DOHH2 (cell line): ENCODE results near the gene PAPPA.

ENCODE experiments used
- H3F3A ChIP-seq: fragments of 200-600 bp; sonication (generic), shearing (Covaris generic); 2 replicates; pipeline ENCODE4 v1.6.0; 2016; ENCODE audit warnings: antibody characterized with exemption, mild to moderate bottlenecking; ENCODE audit not compliant: control insufficient read depth, insufficient read depth
- H3K27ac ChIP-seq: fragments of 200-600 bp; sonication (generic); 2 replicates; pipeline ENCODE4 v1.5.1; 2014; ENCODE audit warnings: low read depth, mild to moderate bottlenecking, low read length, moderate library complexity
- H3K27me3 ChIP-seq: fragments of 200-600 bp; sonication (generic); 2 replicates; pipeline ENCODE4 v1.6.1; 2014; ENCODE audit warnings: mild to moderate bottlenecking, low read length, mixed read lengths; ENCODE audit not compliant: control insufficient read depth
- H3K36me3 ChIP-seq: fragments of 200-600 bp; sonication (generic); 2 replicates; pipeline ENCODE4 v1.6.1; 2014; ENCODE audit warnings: mild to moderate bottlenecking, low read length, moderate library complexity, mixed read lengths; ENCODE audit not compliant: control insufficient read depth
- H3K4me1 ChIP-seq: fragments of 200-600 bp; sonication (generic); 2 replicates; pipeline ENCODE4 v1.6.1; 2014; ENCODE audit warnings: mild to moderate bottlenecking, low read length, mixed read lengths; ENCODE audit not compliant: control insufficient read depth
- H3K4me2 ChIP-seq: fragments of 200-600 bp; sonication (generic); 2 replicates; pipeline ENCODE4 v1.6.0; 2014; ENCODE audit warnings: mild to moderate bottlenecking, low read length, moderate library complexity
- H3K4me3 ChIP-seq: fragments of 200-600 bp; sonication (generic); 2 replicates; pipeline ENCODE4 v1.5.1; 2014; ENCODE audit warnings: mild to moderate bottlenecking, low read length, mixed read lengths
- H3K79me2 ChIP-seq: fragments of 200-600 bp; sonication (generic); 2 replicates; pipeline ENCODE4 v1.6.1; 2014; ENCODE audit warnings: mild to moderate bottlenecking, low read length, mixed read lengths; ENCODE audit not compliant: control insufficient read depth
- H3K9me2 ChIP-seq: fragments of 200-600 bp; sonication (generic); replicated peaks from 2 replicates; pipeline ENCODE4 v1.6.1; 2014; ENCODE audit warnings: mild to moderate bottlenecking, low read length, mixed read lengths; ENCODE audit not compliant: control insufficient read depth
- H3K9me3 ChIP-seq: fragments of 200-600 bp; sonication (generic); 2 replicates; pipeline ENCODE4 v1.6.1; 2014; ENCODE audit warnings: antibody characterized with exemption, low read length, mixed read lengths; ENCODE audit not compliant: control insufficient read depth, insufficient read depth
- H4K20me1 ChIP-seq: fragments of 200-600 bp; sonication (generic); 2 replicates; pipeline ENCODE4 v1.6.0; 2014; ENCODE audit warnings: low read depth, mild to moderate bottlenecking, antibody characterized with exemption, low read length, moderate library complexity; ENCODE audit not compliant: control insufficient read depth, insufficient read depth
- EZH2phosphoT487 ChIP-seq: fragments of 200-600 bp; sonication (generic); IDR thresholded peaks from 2 replicates; pipeline ENCODE4 v1.6.1; 2017; ENCODE audit warnings: borderline replicate concordance, mild to moderate bottlenecking, antibody characterized with exemption, low read length, moderate library complexity, mixed read lengths
- TF ChIP-seq, protein P1 (sequence below): fragments of 200-600 bp; sonication (generic); IDR thresholded peaks from one replicate; pipeline ENCODE4 v1.5.1; 2014; ENCODE audit warnings: antibody characterized with exemption, mild to moderate bottlenecking, low read depth, low read length; ENCODE audit not compliant: poor library complexity, severe bottlenecking

Gene PAPPA

DNA sequence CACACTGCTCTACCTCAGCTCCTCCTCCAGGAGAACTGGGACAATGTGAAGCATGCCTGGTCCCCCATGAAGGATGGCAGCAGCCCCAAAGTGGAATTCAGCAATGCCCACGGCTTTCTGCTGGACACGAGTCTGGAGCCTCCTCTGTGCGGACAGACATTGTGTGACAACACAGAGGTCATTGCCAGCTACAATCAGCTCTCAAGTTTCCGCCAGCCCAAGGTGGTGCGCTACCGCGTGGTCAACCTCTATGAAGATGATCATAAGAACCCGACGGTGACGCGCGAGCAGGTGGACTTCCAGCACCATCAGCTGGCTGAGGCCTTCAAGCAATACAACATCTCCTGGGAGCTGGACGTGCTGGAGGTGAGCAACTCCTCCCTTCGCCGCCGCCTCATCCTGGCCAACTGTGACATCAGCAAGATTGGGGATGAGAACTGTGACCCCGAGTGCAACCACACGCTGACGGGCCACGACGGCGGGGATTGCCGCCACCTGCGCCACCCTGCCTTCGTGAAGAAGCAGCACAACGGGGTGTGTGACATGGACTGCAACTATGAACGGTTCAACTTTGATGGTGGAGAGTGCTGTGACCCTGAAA, 34.1 kb downstream of the PAPPA start:
- no peaks in the 10 kb centered on the region for H3K36me3 ChIP-seq
- no peak overlapping the region for H3K4me3 ChIP-seq
- no peaks in the 10 kb centered on the region for H4K20me1 ChIP-seq
- H3K27ac ChIP-seq: no peak overlapping the region
- H3F3A ChIP-seq: no peaks in the 10 kb centered on the region
- no peaks in the 10 kb centered on the region for H3K27me3 ChIP-seq
- H3K9me3 ChIP-seq: no peaks in the 10 kb centered on the region
- no peaks in the 10 kb centered on the region for H3K9me2 ChIP-seq
- H3K4me1 ChIP-seq: no peaks in the 10 kb centered on the region
- H3K4me2 ChIP-seq: no peak overlapping the region
- H3K79me2 ChIP-seq: no peaks in the 10 kb centered on the region
- no peak for TF ChIP-seq EZH2phosphoT487
- TF ChIP-seq, protein P1, sequence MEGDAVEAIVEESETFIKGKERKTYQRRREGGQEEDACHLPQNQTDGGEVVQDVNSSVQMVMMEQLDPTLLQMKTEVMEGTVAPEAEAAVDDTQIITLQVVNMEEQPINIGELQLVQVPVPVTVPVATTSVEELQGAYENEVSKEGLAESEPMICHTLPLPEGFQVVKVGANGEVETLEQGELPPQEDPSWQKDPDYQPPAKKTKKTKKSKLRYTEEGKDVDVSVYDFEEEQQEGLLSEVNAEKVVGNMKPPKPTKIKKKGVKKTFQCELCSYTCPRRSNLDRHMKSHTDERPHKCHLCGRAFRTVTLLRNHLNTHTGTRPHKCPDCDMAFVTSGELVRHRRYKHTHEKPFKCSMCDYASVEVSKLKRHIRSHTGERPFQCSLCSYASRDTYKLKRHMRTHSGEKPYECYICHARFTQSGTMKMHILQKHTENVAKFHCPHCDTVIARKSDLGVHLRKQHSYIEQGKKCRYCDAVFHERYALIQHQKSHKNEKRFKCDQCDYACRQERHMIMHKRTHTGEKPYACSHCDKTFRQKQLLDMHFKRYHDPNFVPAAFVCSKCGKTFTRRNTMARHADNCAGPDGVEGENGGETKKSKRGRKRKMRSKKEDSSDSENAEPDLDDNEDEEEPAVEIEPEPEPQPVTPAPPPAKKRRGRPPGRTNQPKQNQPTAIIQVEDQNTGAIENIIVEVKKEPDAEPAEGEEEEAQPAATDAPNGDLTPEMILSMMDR: no peak

DNA sequence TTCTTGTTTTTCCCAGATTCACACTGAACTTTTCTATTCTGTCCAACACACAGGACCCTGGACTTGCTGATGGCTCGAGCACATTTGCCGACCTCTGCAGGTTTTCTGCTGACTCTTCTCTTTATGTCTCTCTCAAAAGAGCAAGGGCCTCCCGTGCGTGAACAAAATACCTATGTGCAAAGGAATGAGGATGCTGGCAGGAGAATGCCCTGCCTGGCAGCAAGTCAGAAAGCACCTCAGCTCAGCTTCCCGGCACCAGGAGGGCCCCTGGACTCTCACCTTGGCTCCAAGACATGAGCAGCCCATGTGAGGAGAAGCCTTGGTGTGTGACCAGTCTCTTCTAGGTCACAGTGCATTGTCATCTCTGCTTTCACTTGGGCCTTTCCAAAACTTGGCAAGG, 36.1 kb downstream of the PAPPA start:
- Histone ChIP-seq H3K4me2 (no peak overlapping the region), H3K9me3 (no peaks in the 10 kb centered on the region), H3K27me3 (no peaks in the 10 kb centered on the region), H4K20me1 (no peaks in the 10 kb centered on the region), H3F3A (no peaks in the 10 kb centered on the region), H3K4me3 (no peak overlapping the region), H3K79me2 (no peaks in the 10 kb centered on the region), H3K27ac (no peak overlapping the region), H3K9me2 (no peaks in the 10 kb centered on the region), H3K4me1 (no peaks in the 10 kb centered on the region), H3K36me3 (no peaks in the 10 kb centered on the region)
- no peak for TF ChIP-seq EZH2phosphoT487
- TF ChIP-seq, protein P1: no peak

DNA sequence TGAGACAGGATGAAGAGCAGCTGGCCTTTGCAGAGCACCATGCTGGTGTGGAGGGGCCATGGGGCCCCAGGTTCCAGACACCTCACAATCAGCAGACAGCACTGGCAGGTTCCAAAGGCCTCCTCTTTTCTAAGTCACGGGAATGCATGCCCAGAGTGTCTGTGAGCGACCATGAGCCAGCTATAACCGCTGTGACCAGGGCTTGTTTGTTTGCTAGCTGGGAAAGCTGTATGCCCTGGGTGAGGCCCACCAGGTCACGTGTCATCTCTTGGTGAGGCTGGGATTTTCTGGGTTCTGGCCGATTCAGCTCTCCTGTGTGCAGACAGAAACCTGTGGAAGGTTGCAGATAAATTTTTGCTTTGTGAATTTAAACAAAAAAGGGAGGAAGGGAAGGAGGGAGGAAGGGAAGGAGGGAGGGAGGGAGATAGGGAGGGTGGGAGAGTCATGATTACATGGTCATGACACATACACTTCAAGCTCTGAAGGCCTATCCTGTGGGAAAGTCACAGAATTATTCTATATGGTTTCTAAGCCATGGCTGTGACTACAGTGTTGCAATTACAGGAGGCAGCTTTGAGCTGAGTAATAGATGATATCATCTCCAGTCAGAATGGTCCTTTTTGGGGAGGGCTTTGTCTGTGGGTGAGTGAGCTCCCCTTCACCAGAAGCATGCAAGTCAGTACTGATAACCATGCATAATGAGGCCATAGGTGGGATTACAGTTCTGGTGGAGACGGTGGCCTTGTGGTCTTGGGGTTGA, 37.2 kb downstream of the PAPPA start:
- Histone ChIP-seq H3K4me2 (no peak overlapping the region), H3K27me3 (no peaks in the 10 kb centered on the region), H3K27ac (no peak overlapping the region), H4K20me1 (no peaks in the 10 kb centered on the region), H3K9me2 (no peaks in the 10 kb centered on the region), H3K36me3 (no peaks in the 10 kb centered on the region), H3K79me2 (no peaks in the 10 kb centered on the region), H3K4me3 (no peak overlapping the region), H3K9me3 (no peaks in the 10 kb centered on the region), H3K4me1 (no peaks in the 10 kb centered on the region), H3F3A (no peaks in the 10 kb centered on the region)
- TF ChIP-seq EZH2phosphoT487: no peak
- TF ChIP-seq, protein P1: no peak
